Esophagus squamous epithelium (tissue), 5 donors: Measurements from ENCODE around the gene ITIH2. TPM values are rescaled to one million over a fixed set of nuclear protein-coding genes. Genes with fewer than 3 reads are reported as not detected.
A peak's percentile ranks its signal among the peaks of the same experiment; 100 is the strongest.
"Not testable (repeated sequence)": the region's sequence is repeated elsewhere in the genome, so short reads cannot be mapped to it uniquely, and the experiment has no call there.

Experiments used
- DNase-seq: peaks from one replicate; lab custom pipeline; 2025; lab: John Stamatoyannopoulos, UW
- H3K27ac ChIP-seq, 4 donors: fragments of 200-600 bp; sonication (generic); one replicate each; pipeline ENCODE4 v1.5.1; 2016 to 2019; ENCODE audit warnings: mild to moderate bottlenecking in 1 of 4
- H3K27me3 ChIP-seq, 4 donors: fragments of 200-600 bp; sonication (generic); 1 replicate in 3 of 4; 2 replicates in 1 of 4; pipeline versions ENCODE4 v1.5.1 to v1.6.0; 2017 to 2021; ENCODE audit warnings: antibody characterized with exemption in 1 of 4
- H3K36me3 ChIP-seq, 3 donors: fragments of 200-600 bp; sonication (generic); one replicate each; pipeline ENCODE4 v1.5.1; 2016 to 2019
- H3K4me1 ChIP-seq, 3 donors: fragments of 200-600 bp; sonication (generic); one replicate each; pipeline ENCODE4 v1.5.1; 2017 to 2019
- H3K4me3 ChIP-seq, 4 donors: fragments of 200-600 bp; sonication (generic); 1 replicate in 3 of 4; 2 replicates in 1 of 4; pipeline ENCODE4 v1.5.1; 2016 to 2019; ENCODE audit warnings: mild to moderate bottlenecking in 2 of 4, moderate library complexity in 1 of 4
- H3K9me3 ChIP-seq, 3 donors: fragments of 200-600 bp; sonication (generic); one replicate each; pipeline ENCODE4 v1.5.1; 2016 to 2019
- CTCF ChIP-seq, 6 experiments: fragments of 450-650 bp in 4 of 6; fragments of 200-600 bp in 2 of 6; sonication (generic) in 2 of 6; IDR thresholded peaks; one replicate each; pipeline ENCODE4 v1.5.1; 2016 to 2019; ENCODE audit warnings: antibody characterized with exemption in 6 of 6, mild to moderate bottlenecking in 4 of 6, moderate library complexity in 4 of 6
- POLR2A ChIP-seq, 4 donors: fragments of 450-650 bp; IDR thresholded peaks; one replicate each; pipeline ENCODE4 v1.6.1; 2017; ENCODE audit warnings: antibody characterized with exemption in 4 of 4, mild to moderate bottlenecking in 4 of 4, moderate library complexity in 3 of 4
- WGBS, 2 donors: methylation state at CpG; one replicate each; pipeline ENCODE4 v1.1.5; 2018; 5-methylcytosine and 5-hydroxymethylcytosine counted together
- intact Hi-C: fragments of 100-400 bp; cut with DNase I; formaldehyde crosslinking; loops from one replicate; pipeline ENCODE4 v1.15.0; 2022
- total RNA-seq, 4 donors: library from RNA; depleted of rRNA; stranded (reverse); fragments of >200 nt; gene quantifications; one replicate each; pipeline ENCODE4 v1.1.0, GENCODE V29; 2016
- donor health status: DM: yes; HTN: yes; CAD: no.

ITIH2 gene
- total RNA-seq, 4 donors from 2014 or later, result not detected

GRCh38 chr10:7768417-7768816, 65.3 kb downstream of the ITIH2 start:
- TF ChIP-seq POLR2A (IDR thresholded peaks at IDR 0.05), result no peak
- no peak for TF ChIP-seq CTCF (IDR thresholded peaks at IDR 0.05)
- WGBS, 2 donors, result 95 to 99% methylated on average over 7 of the region's 7 CpGs
- intact Hi-C loops, result no loop called here
- Histone ChIP-seq H3K9me3 (no peaks in the 10 kb centered on the region), H3K27me3 (no peaks in the 10 kb centered on the region), H3K36me3 (peaks cover 0 to 100% (median 13%) of the 10 kb centered on the region in 3 donors), H3K4me1 (no peaks in the 10 kb centered on the region), H3K27ac (no peak overlapping the region), H3K4me3 (no peak overlapping the region)
- no peak for DNase-seq

GRCh38 chr10:7773845-7774801, 71.0 kb downstream of the ITIH2 start:
- intact Hi-C loops, result no loop called here
- TF ChIP-seq POLR2A (IDR thresholded peaks at IDR 0.05), result no peak
- no peak for TF ChIP-seq CTCF (IDR thresholded peaks at IDR 0.05)
- Histone ChIP-seq H3K36me3 (peaks cover 8 to 94% (median 27%) of the 10 kb centered on the region in 3 donors), H3K4me3 (no peak overlapping the region), H3K27ac (no peak overlapping the region), H3K4me1 (no peaks in the 10 kb centered on the region), H3K9me3 (no peaks in the 10 kb centered on the region), H3K27me3 (no peaks in the 10 kb centered on the region)
- 54 to 62% methylated on average over 9 to 10 of the region's 10 CpGs for WGBS, 2 donors
- no peak for DNase-seq

GRCh38 chr10:7776777-7777176, 73.7 kb downstream of the ITIH2 start:
- DNase-seq, result no peak
- H3K27me3 ChIP-seq, result no peaks in the 10 kb centered on the region
- H3K36me3 ChIP-seq, result peaks cover 8 to 94% (median 27%) of the 10 kb centered on the region in 3 donors
- intact Hi-C loops, result no loop called here
- no peaks in the 10 kb centered on the region for H3K4me1 ChIP-seq
- TF ChIP-seq CTCF (IDR thresholded peaks at IDR 0.05) (no peak), POLR2A (IDR thresholded peaks at IDR 0.05) (no peak)
- no peak overlapping the region for H3K4me3 ChIP-seq
- H3K27ac ChIP-seq, result no peak overlapping the region
- WGBS, 2 donors, result 88 to 92% methylated on average over 2 of the region's 2 CpGs
- H3K9me3 ChIP-seq, result no peaks in the 10 kb centered on the region

GRCh38 chr10:7782194-7782593, 79.1 kb downstream of the ITIH2 start:
- 92 to 94% methylated on average over 6 of the region's 6 CpGs for WGBS, 2 donors
- H3K27ac ChIP-seq, H3K9me3 ChIP-seq, DNase-seq, H3K4me3 ChIP-seq, H3K27me3 ChIP-seq, intact Hi-C loops: not testable (repeated sequence)
- Histone ChIP-seq H3K36me3 (peaks cover 8 to 55% (median 15%) of the 10 kb centered on the region in 3 donors), H3K4me1 (peaks cover 0 to 24% (median 6%) of the 10 kb centered on the region in 3 donors)

GRCh38 chr10:7786430-7786829, 83.3 kb downstream of the ITIH2 start:
- intact Hi-C loops, result no loop called here
- WGBS, 2 donors, result 73 to 76% methylated on average over 3 of the region's 3 CpGs

More at GRCh38 chr10:7786430-7786829, 83.3 kb downstream of the ITIH2 start:
- H3K27ac ChIP-seq, result peak overlapping the region in 1 of 4 donors; percentile 94
- no peak for DNase-seq
- H3K4me1 ChIP-seq, result peaks cover 9 to 57% (median 17%) of the 10 kb centered on the region in 3 donors
- H3K9me3 ChIP-seq, result no peaks in the 10 kb centered on the region
- H3K27me3 ChIP-seq, result no peaks in the 10 kb centered on the region
- H3K36me3 ChIP-seq, result peaks cover 0 to 23% (median 0%) of the 10 kb centered on the region in 3 donors
- TF ChIP-seq CTCF (IDR thresholded peaks at IDR 0.05) (no peak), POLR2A (IDR thresholded peaks at IDR 0.05) (no peak)
- H3K4me3 ChIP-seq, result peak overlapping the region in 2 of 4 donors; percentile 84 to 94
